Umbilical cord (tissue), 2 donors: ENCODE measurements around the gene MACF1. TPM values are rescaled to one million over a fixed set of nuclear protein-coding genes. Genes with fewer than 3 reads are reported as not detected.
"Not testable (repeated sequence)": the region's sequence is repeated elsewhere in the genome, so short reads cannot be mapped to it uniquely, and the experiment has no call there.

ENCODE experiments used
- DNase-seq: peaks from one replicate; pipeline ENCODE4 v3.0.0-alpha.2; 2015; ENCODE audit warnings: low spot score
- total RNA-seq: library from RNA; depleted of rRNA; stranded (reverse); fragments of >200 nt; gene quantifications from one replicate; pipeline ENCODE4 v1.2.3, GENCODE V29; 2014; ENCODE audit warnings: low replicate concordance; ENCODE audit not compliant: insufficient read depth

MACF1 gene
- total RNA-seq, 1 donor from 2014 or later: 584 TPM

DNA sequence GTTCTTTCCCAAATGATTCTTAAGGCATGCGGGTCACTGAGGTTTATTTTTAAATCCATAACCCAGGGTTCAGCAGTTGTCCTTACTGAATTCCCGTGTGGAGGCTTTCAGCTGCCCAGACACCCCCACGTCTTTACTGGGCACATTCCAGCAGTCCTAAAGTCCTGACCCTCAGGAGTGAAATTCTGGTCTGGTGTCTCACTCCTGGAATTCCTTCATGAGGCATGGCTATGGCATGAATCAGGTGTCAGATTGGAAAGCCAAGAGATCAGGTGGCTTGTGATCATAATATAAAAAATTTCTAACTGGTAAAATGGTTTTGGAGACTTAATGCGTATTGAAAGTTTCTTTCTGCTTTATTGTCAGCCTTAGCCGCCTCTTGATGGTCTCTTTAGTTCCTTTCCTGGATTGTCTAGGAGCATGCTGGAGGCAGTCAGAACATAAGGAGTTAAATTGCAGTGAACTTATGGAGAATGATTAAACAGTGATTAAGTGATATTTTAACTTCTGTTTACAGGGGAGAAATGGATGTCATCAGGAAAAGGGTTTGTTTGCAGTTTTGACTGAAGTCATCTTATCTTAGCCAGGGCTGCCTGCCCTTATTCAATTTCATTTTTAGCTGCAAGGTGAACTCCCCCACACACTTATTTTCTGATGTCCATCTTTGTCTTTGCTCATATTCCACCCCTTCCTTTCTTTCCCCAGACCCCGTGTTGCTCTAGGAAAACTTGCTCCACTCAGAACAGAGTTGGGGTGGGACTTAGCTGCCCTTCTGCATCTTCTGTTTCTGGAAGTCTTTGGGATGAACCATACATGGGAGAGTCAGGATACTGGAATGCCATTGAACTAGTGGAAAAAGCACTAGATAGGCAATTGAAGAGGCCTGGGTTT, 25.7 kb upstream of the MACF1 start:
- no peak for DNase-seq

DNA sequence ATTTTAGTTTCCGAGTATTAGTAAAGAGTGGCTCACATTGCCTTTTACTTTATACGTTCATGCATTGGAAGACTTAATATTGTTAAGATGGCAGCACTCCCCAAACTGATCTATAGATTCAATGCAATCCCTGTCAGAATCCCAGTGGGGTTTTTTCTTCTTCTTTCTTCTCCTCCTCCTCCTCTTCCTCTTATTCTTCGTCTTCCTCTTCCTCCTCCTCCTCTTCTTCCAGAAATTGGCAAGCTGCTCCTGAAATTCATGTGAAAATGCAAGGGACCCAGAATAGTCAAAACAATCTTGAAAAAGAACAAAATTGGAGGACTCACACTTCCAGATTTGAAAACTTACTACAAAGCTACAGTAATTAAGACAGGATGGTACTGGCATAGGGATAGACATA, 23.2 kb upstream of the MACF1 start:
- DNase-seq: no peak

DNA sequence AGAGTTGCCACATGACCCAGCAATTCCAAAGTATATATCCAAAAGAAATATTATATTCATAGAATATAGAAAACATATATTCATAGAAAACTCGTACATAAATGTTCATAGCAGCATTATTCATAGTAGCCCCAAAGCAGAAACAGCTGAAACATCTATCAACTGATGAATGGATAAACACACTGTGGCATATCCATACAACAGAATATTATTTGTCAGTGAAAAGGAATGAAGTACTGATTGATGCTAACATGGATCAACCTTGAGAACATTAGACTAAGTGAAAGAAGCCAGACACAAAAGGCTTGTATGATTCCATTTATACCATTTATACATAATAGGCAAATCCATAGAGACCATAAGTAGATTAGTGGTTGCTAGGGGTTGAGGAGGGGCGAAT, 21.7 kb upstream of the MACF1 start:
- DNase-seq: no peak

DNA sequence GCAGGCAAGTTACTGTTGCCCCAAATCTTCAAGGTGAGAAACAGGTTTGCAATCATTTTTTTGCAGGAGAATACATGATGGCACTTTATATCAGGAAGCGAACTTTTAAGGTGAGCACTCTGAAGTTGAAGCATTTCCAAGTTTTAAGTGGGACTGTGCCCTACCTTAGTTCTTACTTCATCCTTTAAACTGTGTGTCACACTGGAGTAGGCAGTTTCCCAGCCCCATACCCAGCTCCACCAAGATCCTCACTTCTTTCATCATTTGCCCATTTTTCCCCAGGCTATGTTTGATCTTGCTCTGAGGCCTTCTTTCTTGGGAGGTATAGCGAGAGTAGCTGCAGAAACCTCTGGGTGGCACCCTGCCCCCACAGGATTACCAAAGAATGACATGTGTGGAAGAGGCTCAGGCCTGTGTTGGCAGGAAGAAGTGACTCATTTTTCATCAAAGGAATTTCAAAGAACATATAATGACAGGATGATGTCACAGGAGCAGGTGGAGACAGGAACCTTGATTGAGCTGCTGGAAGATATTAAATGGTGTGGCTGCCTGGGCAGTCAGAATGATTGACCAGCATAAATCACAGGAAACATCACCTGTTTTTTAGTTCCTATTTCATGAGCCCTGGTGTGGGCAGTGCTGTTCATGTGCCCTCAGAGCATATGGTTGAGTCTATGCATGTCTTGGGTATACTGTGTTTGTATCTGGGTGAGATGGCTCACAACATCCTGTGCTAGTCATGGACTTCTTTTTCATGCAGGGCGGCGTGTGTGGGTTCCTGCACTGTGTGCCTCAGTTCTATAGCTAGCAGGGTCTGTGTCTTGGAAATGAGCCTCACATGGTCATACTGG, 20.8 kb upstream of the MACF1 start:
- peak; percentile 78 for DNase-seq

DNA sequence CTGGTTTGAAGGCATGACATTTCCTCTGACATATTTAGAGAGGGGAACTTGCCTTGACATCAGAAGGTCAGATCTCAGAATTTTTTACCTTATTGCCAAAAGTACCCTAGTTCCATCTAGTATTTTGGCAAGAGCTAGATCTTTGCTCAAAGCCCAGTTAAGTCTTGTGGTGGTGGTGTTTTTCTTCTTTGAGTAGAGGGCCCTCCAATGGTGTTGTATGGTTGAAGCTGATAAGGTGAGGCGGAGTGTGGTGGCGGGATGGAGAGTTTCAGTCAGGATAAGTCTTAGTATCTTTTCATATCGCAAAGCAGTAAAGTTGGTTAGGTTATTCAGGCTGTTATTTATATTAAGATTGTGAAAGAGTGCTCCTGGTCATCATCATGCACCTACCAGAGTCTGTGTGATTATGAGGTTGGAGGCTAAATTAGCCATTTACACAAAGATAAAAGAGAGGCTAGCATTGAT, 20.1 kb upstream of the MACF1 start:
- DNase-seq: no peak

DNA sequence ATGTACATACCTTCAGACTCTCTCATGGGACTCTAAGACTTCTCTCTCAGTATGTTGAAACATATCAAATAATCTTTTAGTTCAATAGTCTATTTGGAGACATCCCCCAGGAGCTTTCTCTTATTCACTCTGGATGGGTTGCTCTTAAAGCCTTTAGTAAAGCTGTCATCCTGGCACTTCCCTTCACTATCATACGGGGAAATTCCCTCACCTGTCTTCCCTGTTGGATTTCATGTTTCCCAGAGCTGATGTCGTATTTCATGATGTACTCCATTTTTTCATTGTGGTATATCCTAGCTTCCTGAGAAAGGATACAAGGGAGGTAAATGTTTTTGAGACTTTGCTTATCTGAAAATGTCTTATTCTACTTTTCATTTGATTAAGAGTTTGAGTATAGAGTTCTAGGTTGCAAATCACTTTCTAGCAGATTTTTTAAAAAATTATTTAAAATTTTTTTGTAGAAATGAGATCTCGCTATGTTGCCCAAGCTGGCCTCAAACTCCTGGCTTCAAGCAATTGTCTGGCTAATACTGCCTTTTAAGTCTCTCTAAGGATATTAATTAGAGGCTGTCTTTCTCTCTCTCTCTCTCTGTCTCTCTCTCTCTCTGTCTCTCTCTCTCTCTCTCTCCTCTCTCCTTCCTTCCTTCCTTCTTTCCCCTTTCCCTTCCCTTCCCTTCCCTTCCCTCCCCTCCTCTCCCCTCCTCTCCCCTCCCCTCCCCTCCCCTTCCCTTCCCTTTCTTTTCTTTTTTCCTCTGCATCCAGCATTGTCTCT, 17.0 kb upstream of the MACF1 start:
- no peak for DNase-seq

DNA sequence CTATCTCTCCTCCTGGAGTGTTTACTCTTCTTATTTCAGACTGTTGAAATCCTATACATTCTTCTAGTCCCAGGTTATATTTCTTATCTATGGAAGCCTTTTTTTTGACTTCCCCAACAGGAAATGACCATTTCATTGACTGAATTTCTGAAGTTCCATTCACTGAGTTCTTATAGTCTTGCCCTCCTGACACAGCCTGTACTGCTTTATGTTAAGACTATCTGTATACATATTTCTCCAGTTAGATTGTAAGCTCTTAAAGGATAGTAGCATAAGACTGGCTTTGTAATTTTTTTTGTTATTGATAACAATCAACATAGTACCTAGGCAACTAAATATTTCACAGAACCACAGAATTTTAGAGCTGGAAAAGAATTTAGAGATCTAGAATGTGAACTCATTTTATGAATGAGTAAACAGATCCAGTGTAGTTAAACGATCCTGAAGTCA, 14.9 kb upstream of the MACF1 start:
- DNase-seq: peak; percentile 48

DNA sequence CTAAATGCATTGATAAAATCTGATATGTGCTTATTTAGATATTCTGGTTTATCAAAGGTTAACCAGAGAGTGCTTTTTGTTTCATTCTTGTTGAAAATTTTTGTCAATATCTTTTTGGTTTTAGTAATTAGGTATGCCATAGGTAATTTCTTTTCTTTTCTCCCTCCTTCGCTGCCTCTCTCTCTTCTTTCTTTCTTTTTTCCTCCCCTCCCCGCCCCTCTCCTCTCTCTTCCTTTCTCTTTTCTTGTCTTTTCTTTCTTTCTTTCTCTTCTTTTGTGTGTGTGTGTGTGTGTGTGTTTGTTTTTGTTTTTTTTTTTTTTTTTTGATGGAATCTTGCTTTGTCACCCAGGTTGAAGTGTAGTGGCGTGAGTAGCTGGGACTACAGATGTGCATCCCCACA, 14.4 kb upstream of the MACF1 start:
- DNase-seq: no peak

DNA sequence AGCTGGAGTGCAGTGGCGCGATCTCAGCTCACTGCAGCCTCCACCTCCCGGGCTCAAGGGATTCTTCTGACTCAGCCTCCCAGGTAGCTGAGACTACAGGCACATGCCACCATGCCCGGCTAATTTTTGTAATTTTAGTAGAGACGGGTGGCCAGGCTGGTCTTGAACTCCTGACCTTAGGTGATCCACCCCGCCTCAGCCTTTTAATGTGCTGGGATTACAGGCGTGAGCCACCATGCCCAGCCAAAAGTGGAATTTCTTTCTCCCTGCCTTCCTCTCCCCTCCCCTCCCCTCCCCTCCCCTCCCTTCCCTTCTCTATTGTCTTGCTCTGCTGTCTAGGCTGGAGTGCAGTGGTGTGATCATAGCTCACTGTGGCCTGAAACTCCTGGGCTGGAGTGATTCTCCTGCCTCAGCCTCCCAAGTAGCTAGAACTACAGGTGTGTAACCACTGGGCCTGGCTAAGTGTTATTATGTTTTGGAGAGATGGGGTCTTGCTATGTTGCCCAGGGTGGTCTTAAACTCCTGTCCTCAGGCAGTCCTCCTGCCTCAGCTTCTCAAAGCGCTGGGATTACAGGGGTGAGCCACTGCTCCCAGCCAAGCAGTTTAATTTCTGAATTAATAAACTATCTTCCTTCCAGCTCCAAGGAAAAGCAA, 10.0 kb upstream of the MACF1 start:
- DNase-seq: no peak

DNA sequence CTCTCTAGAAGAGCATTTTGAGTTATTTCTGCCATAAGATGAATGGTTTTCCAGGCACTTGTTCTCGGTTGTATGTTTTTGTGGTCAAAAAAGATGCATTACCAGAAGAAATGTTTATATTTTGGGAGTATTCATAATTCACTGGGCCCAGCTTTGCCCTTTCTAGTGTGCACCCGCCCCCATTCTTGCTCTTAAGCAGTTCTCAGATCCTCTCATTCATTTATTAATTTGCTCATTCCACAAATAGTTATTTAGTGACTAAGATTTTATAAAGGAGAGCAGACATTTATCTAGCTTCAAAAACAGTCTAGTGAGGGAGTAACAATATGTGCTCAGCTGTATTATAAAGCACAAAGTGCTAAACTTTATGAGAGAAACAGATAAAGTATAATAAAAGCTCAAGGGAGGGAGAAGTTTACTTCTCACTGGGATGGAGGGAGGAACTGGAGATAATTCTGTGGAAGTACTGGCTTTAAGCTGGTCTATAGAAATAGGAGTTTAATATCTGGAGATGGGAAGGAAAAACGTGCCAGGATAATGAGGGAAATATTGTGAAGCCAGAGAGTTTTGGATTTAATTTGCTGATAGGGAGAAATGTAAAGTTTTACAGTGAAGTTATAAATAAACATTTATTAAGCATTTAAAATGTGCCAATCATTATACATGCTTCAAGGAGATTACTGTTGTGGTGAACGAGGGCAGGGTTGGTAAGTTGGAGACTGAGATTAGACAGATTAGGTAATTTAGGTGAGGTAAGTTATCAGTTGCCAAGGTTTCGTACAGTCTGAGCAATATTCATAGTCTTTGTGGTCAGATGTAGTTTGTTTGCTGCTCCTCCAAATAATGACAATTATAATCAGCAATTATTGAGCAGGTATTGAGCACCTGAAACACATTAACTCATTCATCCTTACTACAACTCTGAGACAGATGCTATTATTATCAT, 9.1 kb upstream of the MACF1 start:
- no peak for DNase-seq

DNA sequence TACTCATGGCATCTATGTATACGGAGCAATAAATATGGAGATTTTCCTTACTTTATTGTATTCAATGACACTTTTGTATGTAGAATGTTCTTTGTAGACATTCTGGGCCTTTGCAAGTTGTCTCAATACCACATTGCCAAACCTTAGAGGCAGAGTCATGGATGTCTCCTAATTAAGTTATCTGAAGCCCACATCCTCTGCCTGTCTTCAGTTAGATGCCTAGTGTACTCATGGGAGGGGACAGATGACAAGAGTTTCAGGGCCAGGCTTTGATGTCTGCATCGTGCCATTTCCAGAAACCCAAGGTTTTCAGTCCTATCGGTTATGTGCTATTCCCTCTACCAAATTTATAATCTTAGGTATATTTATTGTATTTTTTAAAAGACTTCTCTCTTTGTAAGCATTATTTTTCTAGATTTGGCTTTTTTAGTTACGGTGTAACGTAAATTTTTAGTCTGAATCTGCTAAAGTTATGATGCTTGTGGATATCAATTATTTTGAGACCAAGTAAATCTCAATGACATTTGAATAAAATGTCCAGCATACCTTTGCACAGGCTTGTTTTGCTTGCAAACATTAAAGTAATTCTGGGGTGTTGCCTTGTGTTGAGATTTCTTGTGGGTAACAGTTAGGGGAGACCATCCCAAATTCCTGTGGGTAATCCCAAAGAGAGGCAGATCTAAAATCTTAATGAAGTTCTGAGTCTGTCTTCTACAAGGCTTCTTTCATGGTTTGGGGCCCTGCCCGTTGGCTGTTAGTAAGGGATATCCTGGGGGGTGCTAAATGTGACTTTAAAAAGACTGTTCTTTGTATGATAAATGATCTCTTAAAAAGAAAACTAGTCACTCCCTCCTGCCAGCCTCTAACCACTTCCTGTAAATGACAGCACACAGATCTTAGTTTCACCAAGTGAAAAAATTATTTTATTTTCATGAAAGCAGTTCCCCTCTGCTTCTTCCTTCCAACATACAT, 8.0 kb upstream of the MACF1 start:
- DNase-seq: peak; percentile 42

DNA sequence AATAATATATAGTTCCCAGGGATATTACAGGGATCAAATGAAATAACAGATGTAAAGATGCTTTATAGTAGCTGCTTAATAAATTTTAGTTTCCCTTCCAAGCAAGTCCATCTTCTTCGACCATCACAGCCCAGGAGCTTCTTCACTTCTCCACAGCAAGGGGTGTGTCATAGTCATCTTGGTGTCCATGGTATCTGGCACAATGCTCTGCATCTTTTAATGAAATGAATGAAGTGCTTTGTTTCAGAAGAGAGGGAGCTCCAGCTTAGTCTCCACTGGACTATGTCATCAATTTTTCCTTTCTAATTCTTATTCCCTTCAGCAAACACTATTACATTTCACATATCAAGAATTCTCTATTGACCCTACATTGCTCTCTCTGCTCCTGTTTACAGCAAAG, 4.9 kb upstream of the MACF1 start:
- DNase-seq: no peak

DNA sequence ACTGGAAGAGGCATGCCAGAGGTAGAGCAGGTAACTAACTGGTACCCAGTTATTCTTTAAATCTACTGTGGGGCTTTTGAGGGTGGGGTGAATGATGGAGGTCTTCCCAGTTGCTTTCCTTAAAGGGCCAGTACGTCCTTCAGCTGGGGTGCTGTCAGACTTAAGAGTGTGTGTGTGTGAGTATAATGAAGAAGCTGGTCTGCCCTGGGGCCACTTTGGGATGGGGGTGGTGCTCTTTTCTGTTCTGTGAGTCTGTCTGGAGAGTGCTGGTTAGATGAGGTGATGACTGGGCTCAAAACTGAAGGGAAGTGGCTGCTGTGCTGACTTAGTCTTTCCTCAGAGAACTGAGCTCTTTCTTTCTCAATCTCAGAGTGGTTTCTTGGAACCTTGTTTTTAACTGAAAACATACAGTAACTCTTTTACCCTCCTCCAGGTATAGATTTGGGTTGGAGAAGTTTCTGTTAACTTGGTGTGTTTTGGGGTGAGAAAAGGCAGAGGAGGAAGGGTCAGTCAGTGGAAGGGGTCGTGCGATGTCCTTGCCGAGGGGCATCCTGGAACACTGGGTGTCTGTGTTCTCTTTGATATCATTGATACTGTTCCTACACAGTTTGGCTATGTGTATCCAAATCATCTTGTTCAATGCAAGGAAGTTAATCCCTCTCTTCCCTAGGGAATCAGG, 746 bp downstream of the MACF1 start:
- peak; percentile 81 for DNase-seq

DNA sequence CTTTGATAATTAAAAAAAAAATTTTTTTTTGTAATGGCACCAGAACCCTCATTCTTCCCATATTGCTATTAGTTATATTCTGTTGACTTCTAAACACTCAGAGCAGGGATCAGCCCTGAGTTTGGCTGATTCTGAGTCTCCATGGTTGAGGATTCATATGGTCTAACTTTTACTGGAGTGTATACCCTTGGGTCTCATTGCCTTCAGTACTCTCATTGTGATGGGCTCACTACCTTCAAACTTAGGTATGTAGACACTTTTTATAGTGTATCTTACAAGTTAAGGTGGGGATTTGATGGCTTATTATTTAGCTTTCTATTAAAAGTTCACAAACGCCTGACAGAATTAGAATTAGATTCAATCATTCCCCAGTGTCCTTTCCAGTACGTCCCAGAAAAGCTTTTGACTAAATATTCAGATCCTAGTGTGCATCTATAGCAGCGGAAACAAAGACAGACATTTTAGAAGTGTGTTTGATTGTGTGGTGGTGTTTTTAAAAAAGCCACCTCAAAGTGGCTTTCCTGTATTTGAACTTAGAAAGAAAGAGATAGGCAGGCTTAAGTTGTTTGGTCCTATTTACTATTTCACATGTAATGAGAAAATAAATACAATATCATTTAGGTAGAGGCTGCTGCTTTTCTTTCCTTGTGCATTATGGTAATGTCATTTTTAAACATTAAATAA, 1.4 kb downstream of the MACF1 start:
- DNase-seq: peak; percentile 36

DNA sequence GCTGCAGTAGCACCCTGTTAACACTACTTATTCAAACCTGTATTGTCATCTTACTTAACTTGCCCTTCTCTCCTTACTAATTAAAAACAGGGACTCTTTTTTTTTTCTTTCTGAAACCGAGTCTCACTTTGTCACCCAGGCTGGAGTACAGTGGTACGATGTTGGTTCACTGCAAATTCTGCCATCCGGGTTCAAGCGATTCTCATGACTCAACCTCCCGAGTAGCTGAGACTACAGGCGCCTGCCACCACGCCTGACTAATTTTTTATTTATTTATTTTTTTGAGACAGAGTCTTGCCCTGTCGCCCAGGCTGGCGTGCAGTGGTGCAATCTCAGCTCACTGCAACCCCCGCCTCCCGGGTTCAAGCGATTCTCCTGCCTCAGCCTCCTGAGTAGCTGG, 3.9 kb downstream of the MACF1 start:
- DNase-seq: not testable (repeated sequence)

DNA sequence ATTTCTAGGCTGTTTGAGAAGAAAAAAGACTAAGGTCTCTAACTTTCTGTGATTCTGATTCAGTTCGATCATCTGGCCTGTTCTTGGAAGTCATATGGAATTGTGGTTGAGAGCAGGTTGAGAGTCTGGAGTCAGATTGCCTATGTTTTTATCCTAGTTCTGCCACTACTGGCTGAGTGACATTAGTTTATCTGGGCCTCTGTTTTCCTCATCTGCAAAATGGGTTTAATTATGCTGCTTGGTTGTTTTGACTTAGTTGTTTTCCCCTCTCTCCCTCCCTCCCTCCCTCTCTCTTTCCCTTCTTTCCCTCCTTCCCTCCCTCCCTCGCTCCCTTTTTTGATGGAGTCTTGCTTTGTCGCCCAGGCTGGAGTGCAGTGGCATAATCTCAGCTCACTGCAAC, 6.2 kb downstream of the MACF1 start:
- no peak for DNase-seq

DNA sequence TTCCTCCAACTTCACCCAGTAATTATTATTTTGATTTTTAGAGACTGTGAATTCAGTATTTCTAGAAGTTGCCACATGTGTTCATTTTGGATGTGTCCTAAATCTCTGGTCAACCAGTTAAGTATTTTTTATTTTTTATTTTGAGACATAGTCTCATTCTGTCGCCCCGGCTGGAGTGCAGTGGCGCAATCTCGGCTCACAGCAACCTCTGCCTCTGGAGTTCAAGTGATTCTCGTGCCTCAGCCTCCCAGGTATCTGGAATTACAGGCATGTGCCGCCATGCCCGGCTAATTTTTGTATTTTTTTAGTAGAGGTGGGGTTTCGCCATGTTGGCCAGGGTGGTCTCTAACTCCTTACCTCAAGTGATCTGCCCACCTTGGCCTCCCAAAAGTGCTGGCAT, 8.0 kb downstream of the MACF1 start:
- no peak for DNase-seq
